Stimulated activated CD4-positive, alpha-beta T cell treated with anti-CD3 and anti-CD28 coated beads, Interleukin-1b, Interleukin-23, amount 100 ng/mL, for 24 hours (primary cell): ENCODE measurements around the gene PPP1R17.

ENCODE experiments used
- DNase-seq, 4 experiments: peaks; one replicate each; pipeline ENCODE4 v3.0.0-alpha.2; 2020; ENCODE audit warnings: low read depth in 4 of 4, low spot score in 1 of 4

PPP1R17 gene

DNA sequence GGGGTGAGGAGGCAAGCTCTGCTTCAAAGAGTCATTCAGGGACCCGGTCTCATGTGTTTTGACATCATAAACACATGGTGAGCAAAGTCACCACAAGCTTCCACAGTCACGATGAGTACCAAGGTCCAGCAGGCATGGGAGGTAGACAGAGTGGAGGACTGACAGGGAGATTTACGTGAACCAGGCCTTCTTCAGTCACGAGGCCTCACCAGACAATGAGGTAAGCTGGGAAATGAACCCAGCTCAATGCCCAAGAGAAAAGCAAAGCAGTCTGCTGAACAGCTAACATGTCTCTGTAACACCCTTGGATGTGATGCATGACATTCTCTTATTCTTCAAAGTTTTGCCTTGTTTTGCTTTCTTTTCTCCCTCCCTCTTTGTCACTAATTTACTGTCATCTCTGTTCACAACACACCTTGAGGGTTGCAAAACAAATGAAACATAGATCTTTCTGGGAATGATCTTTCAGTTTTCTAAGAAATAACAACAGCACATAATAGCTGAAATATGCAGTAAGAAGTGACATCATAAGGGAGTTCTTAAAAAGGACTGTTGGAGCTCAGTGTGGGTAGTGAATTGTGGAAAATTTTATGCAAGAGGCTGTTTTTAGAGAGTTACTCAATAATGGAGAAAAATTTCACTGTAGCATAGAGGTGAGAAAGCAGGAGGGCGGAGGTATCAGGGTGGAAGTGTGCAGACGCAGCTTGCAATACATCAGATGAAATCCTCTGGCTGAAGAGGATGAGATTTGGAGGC, 9.0 kb downstream of the PPP1R17 start:
- DNase-seq, result no peak

DNA sequence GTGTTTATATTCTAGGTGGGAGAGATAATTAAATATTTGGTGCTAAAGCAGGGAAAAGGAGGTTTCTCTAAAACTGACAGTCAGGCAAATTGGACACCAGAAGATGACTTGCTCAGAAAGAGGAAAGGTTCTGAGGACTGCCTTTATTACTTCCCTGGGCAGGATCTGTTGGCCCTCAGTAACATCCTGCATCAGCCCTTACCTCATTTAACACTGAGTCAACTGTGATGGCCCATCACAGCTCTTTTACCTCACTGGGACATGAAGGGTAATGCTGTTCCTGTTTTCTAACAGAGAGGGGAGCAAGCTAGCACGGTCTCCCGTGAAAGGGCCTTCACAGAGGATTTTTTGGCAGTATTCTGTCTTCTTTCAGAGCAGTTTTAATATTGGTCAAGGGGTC, 12.0 kb downstream of the PPP1R17 start:
- no peak for DNase-seq

DNA sequence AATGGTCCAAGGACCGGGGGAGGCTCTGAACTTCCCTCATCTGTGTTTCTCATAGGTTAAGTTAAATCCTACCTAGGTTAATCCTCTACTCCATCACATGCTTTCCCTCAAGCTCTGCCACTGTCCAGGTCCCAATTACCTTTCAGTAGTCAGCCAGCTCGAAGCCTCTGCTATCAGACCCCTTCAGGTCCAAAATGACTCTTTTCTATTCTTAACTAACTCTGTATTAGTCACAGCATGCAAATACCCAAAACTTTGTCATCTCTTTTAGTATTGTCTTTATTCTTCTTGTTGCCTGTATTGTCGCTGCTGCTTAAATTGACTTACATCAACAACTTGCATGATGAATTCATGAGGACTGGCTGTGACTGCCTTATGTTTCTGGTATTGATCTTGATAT, 15.3 kb downstream of the PPP1R17 start:
- DNase-seq, result no peak

DNA sequence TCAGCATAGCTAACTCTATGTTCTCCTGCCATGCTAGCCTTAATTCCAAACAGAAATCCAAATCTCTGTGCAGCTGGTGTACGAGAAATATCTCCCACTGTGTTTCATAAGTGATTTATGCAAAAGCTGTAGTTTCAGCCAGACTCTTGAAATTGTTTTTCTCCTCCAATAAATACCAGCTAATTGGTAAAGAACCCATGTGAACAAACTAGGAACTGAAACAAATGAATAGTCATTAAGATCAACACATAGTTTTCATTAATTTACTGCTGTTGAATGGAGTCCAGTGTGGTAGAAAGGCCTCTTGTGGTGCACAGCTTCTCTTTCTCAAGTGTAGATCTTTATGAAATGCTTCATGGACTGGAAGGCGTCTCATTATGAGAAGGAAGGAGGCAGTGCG, 18.4 kb downstream of the PPP1R17 start:
- no peak for DNase-seq

DNA sequence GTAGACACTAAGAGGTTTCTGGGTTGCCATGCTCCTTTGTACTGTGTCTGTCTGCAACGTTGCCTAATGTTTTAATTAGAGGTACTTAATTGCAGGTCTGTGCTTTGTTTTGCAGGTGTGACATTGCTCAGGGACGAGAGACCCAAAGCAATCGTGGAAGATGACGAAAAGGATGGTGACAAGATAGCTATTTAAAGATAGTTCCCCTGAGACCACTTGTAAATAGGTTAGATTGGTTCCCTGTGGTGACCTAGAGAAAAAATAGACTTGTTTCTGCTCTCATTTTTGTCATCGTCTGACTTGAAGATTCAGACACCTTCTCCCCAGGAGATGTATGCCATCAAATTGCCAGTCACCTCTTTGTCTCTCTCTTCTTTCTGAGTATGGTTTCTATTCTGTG, 20.1 kb downstream of the PPP1R17 start:
- no peak for DNase-seq

DNA sequence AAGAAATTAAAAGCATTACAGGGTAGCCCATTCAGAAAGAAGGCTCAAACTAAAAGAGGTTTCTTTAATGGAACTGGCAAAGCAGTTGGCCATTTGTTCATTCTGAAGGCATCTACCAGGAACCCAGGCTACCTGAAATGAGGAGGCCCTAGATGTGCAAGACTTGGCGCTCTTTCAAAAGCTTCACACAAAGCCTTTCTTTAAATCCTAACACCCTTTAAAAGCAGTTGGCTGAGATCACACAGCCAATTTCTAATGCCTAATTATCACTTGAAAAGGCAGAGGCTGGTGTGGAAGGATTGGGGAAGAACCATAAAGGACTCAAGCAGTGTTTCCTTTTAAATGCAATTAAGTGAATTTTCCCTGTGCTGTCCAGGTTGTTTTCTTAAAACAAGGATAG, 23.2 kb downstream of the PPP1R17 start:
- no peak for DNase-seq

DNA sequence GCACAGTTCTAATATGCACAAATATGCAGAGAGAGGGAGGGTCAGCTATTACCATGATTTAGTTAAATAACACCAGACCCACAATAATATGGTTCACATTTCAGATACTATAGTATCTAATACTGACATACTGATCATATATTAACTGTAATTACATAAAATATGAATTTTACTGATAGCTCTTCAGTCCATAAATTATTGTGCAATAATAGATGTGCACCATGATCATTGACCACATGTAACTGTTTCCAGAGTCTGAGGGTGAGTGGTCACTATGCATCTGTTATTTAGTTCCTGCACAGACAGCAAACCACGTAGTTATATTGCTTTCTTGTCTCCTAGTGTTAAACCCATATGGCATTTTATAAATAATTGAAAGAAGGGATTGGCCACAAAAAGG, 29.3 kb downstream of the PPP1R17 start:
- no peak for DNase-seq

DNA sequence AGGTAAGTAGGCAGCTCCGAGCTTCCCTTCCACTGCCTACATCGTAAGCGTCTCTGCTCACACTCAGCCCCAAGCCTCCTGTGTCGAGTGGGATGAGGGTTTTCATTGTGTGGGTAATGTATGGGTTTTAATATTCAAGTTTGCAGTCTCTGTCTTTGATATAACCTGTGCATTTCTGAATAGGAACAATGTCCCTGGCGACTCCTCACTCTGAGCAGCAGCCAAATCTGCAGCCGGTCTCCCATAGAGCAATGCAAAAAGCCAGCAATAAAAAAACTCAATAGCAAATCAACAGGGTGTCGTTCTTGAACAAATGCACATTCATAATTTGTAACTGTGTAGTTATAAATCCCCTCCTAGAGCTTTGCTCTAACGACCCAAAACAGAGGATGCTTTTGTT, 33.4 kb downstream of the PPP1R17 start:
- no peak for DNase-seq

DNA sequence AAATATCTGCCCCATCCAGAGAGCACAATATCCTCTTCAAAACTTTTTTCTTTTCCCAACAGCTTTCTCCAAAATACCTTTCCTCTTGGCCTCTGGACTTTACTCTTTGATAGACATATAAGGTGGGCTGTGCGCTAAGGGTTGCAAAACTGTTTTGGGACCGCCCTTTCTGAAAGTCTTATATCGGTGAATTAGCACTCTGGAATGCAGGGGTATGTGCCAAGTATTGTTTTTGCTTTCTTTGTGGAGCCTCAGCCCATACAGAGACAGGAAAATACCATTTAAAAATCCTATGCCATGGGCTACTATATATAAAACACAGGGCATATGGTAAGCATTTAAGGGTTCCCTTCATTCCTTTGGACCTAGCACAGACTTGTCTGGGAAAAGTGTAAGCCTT, 37.7 kb downstream of the PPP1R17 start:
- DNase-seq, result no peak

DNA sequence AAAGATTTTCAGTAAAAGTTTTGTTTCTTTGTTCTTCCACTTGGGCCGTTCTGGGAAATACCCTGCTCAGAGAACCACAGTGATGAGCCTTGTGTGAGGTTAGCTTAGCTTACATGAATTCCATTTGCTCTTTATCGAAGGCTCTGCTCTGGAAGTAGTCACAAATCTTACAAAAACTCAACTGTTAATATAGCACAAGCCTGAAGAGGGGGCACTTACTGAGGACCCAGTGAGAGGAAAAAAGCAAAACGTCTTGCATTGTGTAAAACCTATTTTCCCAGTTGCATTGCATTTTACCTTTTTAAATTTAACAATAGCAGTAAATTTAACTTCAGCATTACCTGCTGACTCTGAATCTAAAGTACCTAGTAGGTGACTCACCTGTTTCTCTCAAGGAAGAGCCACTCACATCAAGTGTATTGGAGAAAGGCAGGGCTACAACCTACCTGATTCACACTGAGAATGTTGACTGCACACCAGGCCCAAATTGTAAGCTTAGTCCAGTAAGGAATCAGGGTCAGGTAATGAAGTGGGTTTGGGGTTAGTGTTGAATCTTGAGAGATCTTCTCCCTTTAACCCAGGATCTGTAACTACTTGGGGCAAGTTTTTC, 42.3 kb downstream of the PPP1R17 start:
- no peak for DNase-seq

DNA sequence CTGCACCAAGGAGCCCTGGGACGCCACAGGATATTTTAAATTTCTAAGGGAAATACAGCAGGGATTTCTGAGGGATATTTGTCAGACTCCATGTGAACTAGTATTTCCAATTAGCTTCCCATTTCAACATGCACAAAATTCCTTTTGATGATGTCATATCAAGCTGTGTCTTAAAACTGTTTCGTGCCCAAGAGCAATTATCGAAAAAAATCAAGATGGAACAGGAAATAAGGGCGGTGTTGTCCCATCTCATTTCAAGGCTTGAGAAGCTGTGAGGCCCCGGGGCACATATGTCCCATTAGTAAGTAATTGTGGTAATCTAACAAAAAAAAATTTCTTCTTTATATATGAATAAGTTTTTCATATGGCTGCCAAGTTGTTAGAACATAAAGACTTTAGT, 47.4 kb downstream of the PPP1R17 start:
- DNase-seq, result no peak

DNA sequence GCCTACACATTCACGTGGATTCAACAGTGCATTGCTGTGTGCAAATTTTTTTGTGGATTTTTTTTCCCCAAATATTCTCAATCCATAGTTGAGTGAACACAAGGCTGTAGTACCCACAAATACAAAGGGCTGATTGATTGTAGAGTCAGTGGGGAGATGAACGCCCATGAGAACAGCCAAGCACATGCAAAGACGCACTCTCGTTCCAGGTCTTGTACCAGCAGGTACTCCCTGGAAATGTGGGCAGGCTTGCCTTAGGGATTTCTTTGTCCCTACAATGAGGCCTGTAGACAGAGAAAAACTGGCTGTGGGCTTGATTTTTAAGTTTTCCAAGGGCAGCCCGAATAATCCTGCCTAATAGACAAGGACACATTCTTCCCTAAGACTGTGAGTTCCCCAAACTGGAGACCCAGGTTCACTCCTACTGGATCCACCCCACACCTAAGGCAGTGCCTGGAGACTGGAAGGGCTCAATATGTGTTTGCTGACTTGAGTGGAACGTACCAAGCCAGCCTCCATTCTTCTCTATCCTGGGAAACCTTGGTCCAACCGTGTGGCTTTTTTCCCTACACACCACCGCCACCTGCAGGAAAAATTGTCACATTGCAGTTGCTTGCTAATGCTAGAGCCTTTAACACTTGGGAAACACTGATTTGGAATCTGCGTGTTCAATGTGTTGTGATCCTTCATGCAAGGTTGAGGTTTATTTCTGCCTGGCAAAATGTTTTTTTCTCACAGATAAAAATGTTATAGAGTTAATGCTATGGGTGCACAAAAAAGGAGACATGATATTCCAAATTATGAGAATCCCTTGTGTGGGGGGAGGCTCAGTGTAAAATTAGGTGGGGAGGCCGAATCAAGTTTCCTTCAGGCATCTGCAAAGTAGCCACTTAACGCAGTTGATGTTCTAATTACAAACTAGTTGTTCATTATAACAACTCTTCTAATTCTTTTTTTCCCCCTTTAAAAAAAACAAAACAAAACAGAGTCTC, 49.3 kb downstream of the PPP1R17 start:
- DNase-seq, result no peak

DNA sequence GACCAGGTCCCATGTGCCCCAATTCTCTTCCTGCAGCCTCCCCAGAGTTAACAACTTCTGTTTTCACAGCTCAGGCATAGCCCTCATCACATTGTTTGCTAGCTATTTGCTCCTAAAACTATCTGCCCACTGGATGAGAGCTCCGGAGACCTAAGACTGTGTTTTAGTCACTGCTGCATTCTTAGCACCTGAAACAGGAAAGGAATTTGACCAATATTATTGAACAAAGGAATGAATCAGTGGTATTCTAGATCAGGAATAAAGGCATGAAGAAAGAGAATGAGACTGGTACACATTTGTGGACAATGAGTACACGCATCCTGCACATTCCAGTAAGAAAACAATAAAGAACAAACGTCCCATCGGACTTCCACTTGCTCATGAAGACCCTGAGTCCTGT, 54.8 kb downstream of the PPP1R17 start:
- no peak for DNase-seq

DNA sequence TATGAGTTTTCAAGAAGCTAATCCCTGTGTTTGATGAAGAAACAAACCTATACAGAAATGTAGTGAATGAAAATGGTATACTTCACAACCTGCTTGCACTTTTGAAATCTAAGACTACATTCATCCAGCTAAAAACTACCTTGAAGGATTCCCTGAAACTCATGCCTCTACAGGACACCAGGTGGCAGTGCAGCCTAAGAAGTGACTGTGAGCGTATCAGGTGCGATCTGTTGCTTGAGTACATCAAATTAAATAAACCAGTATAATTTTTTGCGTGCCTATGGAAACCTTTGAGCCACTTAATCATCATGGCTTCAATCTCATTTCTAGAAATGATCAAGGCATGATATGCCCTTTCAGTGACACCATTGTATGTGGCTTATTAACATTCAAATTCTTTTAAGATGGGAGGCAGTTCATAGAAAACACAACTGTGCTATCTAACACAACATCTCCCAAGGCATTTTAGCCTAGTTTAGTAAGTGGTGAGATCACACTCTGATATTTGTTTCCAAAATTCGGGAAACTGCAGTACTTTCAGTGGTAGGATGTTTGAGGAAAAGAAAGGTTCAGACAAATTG, 57.4 kb downstream of the PPP1R17 start:
- DNase-seq, result peak in 2 of 4 experiments; percentile 1 to 12

DNA sequence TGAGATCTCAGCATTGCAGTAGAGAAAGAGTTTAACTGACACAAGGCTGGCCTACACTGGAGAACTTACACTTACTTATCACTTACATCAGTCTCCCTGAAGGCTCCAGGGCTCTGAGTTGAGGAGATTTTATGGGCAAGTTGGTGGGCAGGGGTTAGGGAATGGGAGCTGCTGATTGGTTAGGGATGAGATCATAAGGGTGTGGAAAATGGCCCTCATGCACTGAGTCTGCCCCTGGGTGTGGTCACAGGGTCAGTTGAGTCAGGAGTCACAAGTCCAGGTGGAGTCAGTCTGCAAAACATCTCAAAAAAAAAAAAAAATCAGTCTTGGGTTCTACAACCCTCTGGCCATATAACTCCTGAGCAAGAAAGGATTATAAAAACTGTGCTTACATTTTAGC, 60.5 kb downstream of the PPP1R17 start:
- no peak for DNase-seq

DNA sequence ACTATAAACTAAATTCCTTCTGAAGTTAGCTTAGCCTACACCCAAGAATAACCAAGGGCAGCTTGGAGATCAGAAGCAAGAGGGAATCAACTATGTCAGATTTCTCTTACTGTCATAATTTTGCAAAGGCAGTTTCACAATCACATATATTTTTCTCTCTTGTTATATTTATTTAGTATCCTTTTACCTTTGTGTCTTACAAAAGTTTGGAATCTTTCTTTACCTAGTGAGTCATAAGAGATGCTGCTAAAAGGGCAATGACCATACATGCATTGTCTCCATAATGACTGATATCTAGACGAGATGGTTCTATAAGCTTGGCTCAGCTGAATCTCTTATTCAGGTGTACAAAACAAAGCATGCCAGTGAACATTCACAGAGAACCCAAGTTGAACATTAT, 61.1 kb downstream of the PPP1R17 start:
- no peak for DNase-seq

DNA sequence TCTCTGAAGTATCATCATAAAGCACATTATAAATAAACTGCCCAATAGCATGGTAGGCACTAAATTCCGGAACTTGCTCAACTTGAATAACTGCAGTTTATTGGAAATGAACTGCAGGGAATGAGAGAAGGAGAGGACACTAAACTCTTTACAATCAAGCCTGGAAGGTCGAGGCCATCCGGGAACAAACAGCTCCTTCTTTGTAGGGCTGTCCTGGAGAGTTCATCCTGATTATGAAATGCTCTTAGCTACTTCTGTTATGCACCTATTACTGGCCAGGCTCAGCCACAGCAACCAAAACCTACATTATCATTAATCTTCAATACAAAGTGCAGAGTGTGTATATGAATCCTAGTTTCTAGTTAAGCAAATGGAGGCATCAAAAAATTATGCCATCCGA, 64.7 kb downstream of the PPP1R17 start:
- DNase-seq, result no peak
